K562 (cell line): Measurements from ENCODE around the gene MMS22L. TPM values are rescaled to one million over a fixed set of nuclear protein-coding genes. Genes with fewer than 3 reads are reported as not detected.

Source experiments
- ATAC-seq: fragments of 200-7000 bp; cut with Tn5 transposase; 3 replicates; pipeline ENCODE4 v1.9.1; 2020; ENCODE audit warnings: moderate library complexity
- BruUV-seq: library from RNA; stranded (reverse); fragments of 400-500 nt; replicated peaks from 2 replicates; lab custom pipeline; 2021; lab: Mats Ljungman, UMichigan
- CTCF ChIA-PET: fragments of 300-600 bp; formaldehyde crosslinking; extraction: SDS; loops from one replicate; lab custom pipeline; 2021; ENCODE audit warnings: low intra/inter-chr PET ratio; lab: Yijun Ruan, JAX
- POLR2A ChIA-PET: fragments of 300-600, 350-650 bp; sonication (Branson Sonifier 250); formaldehyde crosslinking; extraction: SDS; loops from one replicate; lab custom pipeline; 2021; ENCODE audit warnings: antibody characterized with exemption, inconsistent platforms; lab: Yijun Ruan, JAX
- DNase-seq, 4 experiments: peaks; one replicate each; pipeline versions ENCODE4 v3.0.0 to v3.0.0-alpha.2; 2011 to 2018; ENCODE audit warnings: low spot score in 3 of 4, mixed read lengths in 3 of 4; ENCODE audit errors: extremely low read depth in 1 of 4
- FAIRE-seq: peaks from 2 replicates; lab custom pipeline; 2011; peaks lifted over from hg19 to GRCh38; lab: Jason Lieb, UNC
- H2AFZ ChIP-seq: 2 replicates; pipeline ENCODE4 v1.6.0; 2011; ENCODE audit warnings: low read depth, low read length, control low read depth, inconsistent platforms
- H3K27ac ChIP-seq: fragments of 200-600 bp; 3 replicates; pipeline ENCODE4 v1.8.0; 2011; ENCODE audit warnings: low read depth, mild to moderate bottlenecking, control low read depth, inconsistent platforms, low read length, moderate library complexity, mixed read lengths; ENCODE audit errors: extremely low read depth
- H3K27me3 ChIP-seq, 2 experiments: fragments of 300-600 bp in 1 of 2; 2 replicates in 1 of 2; 3 replicates in 1 of 2; pipeline versions ENCODE4 v1.6.0 to v1.8.0; 2011; ENCODE audit warnings: inconsistent platforms in 2 of 2, low read length in 2 of 2, mild to moderate bottlenecking in 1 of 2, mixed read lengths in 1 of 2, moderate library complexity in 1 of 2; ENCODE audit not compliant: control insufficient read depth in 2 of 2, insufficient read depth in 2 of 2
- H3K36me3 ChIP-seq: fragments of 300-600 bp; 3 replicates; pipeline ENCODE4 v1.8.0; 2011; ENCODE audit warnings: mild to moderate bottlenecking, low read length, inconsistent platforms; ENCODE audit not compliant: control insufficient read depth, insufficient read depth
- H3K4me1 ChIP-seq, 2 experiments: fragments of 200-600 bp in 1 of 2; replicated peaks in 1 of 2; 2 replicates in 1 of 2; 3 replicates in 1 of 2; pipeline versions ENCODE4 v1.5.1 to v1.8.0; 2011; ENCODE audit warnings: inconsistent platforms in 2 of 2, low read length in 2 of 2, mild to moderate bottlenecking in 1 of 2, mixed read lengths in 1 of 2, moderate library complexity in 1 of 2; ENCODE audit not compliant: control insufficient read depth in 2 of 2, insufficient read depth in 2 of 2
- H3K4me2 ChIP-seq: 2 replicates; pipeline ENCODE4 v1.6.1; 2011; ENCODE audit warnings: low read length, control low read depth, inconsistent platforms, mixed read lengths; ENCODE audit not compliant: insufficient read depth
- H3K4me3 ChIP-seq: fragments of 200-600 bp; sonication (generic), shearing (Covaris generic); 2 replicates; pipeline ENCODE4 v1.5.1; 2016; ENCODE audit warnings: control low read depth, inconsistent platforms
- H3K79me2 ChIP-seq: fragments of 200-600 bp; 3 replicates; pipeline ENCODE4 v1.8.0; 2011; ENCODE audit warnings: low read length, inconsistent platforms; ENCODE audit not compliant: control insufficient read depth, insufficient read depth
- H3K9ac ChIP-seq, 2 experiments: 2 replicates each; pipeline versions ENCODE4 v1.6.0 to v1.6.1; 2011; ENCODE audit warnings: low read depth in 2 of 2, low read length in 2 of 2, control low read depth in 1 of 2, inconsistent platforms in 1 of 2, mild to moderate bottlenecking in 1 of 2, mixed read lengths in 1 of 2; ENCODE audit not compliant: insufficient read depth in 1 of 2
- H3K9me1 ChIP-seq: one replicate; pipeline ENCODE4 v1.6.0; 2011; ENCODE audit warnings: inconsistent platforms, mild to moderate bottlenecking, low read length, moderate library complexity; ENCODE audit not compliant: control insufficient read depth, insufficient read depth
- H3K9me3 ChIP-seq: replicated peaks from 2 replicates; pipeline ENCODE4 v1.5.1; 2011; ENCODE audit warnings: low read depth, low read length, inconsistent platforms; ENCODE audit not compliant: control insufficient read depth, insufficient read depth
- H4K20me1 ChIP-seq: replicated peaks from 2 replicates; pipeline ENCODE4 v1.6.1; 2011; ENCODE audit warnings: low read length, inconsistent platforms, mixed read lengths; ENCODE audit not compliant: control insufficient read depth, insufficient read depth
- CTCFL ChIP-seq: IDR thresholded peaks from 2 replicates; pipeline ENCODE4 v1.6.1; 2011; ENCODE audit warnings: borderline replicate concordance, low read depth, mild to moderate bottlenecking, moderate library complexity, low read length; ENCODE audit not compliant: insufficient read depth, poor library complexity, severe bottlenecking
- HDAC1 ChIP-seq, 2 experiments: fragments of 450-650 bp; IDR thresholded peaks; 2 replicates each; pipeline ENCODE4 v1.6.1; 2016 to 2017; ENCODE audit warnings: inconsistent platforms in 1 of 2, mild to moderate bottlenecking in 1 of 2, moderate library complexity in 1 of 2
- IRF9 ChIP-seq: fragments of 450-650 bp; IDR thresholded peaks from 2 replicates; pipeline ENCODE4 v1.6.1; 2016; ENCODE audit warnings: missing biosample characterization, missing genetic modification characterization
- POLR2AphosphoS2 ChIP-seq: IDR thresholded peaks from 2 replicates; pipeline ENCODE4 v1.6.1; 2012; ENCODE audit warnings: low read length, improper control_type of control experiment
- PURB ChIP-seq: sonication (generic); formaldehyde crosslinking; IDR thresholded peaks from 2 replicates; pipeline ENCODE4 v1.9.0; 2021; ENCODE audit warnings: low read depth, mild to moderate bottlenecking, missing genetic modification reagents
- STAT6 ChIP-seq: sonication (generic); formaldehyde crosslinking; IDR thresholded peaks from 2 replicates; pipeline ENCODE4 v1.8.1; 2023; ENCODE audit warnings: mild to moderate bottlenecking, missing genetic modification reagents
- TAF7 ChIP-seq: fragments of 450-650 bp; IDR thresholded peaks from 2 replicates; pipeline ENCODE4 v1.6.1; 2016; ENCODE audit warnings: missing genetic modification characterization, missing compliant biosample characterization
- ZNF134 ChIP-seq: fragments of 250-450 bp; sonication (Bioruptor Pico); conservative IDR thresholded peaks from 2 replicates; pipeline ENCODE4 v1.4.0; 2020
- ZNF143 ChIP-seq: sonication (generic); formaldehyde crosslinking; IDR thresholded peaks from 2 replicates; pipeline ENCODE4 v1.9.0; 2022; ENCODE audit warnings: mild to moderate bottlenecking, missing genetic modification reagents
- ZNF212 ChIP-seq: fragments of 450-650 bp; formaldehyde crosslinking; IDR thresholded peaks from 2 replicates; pipeline ENCODE4 v1.4.0; 2020; ENCODE audit warnings: mild to moderate bottlenecking
- ZNF274 ChIP-seq: IDR thresholded peaks from 2 replicates; pipeline ENCODE4 v1.6.1; 2011; ENCODE audit warnings: low read depth, mild to moderate bottlenecking, low read length, moderate library complexity, borderline replicate concordance
- ZNF354B ChIP-seq: fragments of 250-450 bp; sonication (Bioruptor Pico); IDR thresholded peaks from 2 replicates; pipeline ENCODE4 v1.4.0; 2020
- WGBS: fragments of 100-300 bp; shearing (Covaris generic); methylation state at CpG from one replicate; pipeline ENCODE4 v1.1.6; 2016; ENCODE audit warnings: low coverage, mixed read lengths; ENCODE audit not compliant: insufficient coverage; ENCODE audit errors: missing lambda C conversion rate; 5-methylcytosine and 5-hydroxymethylcytosine counted together
- in situ Hi-C: fragments of 300-500 bp; cut with MboI; formaldehyde crosslinking; loops from 4 replicates; pipeline ENCODE4 v1.15.0; 2018; ENCODE audit warnings: inconsistent platforms, mixed read lengths
- intact Hi-C: fragments of 100-400 bp; cut with micrococcal nuclease; formaldehyde crosslinking; loops from 2 replicates; pipeline ENCODE4 v1.14.2; 2022
- polyA plus RNA-seq, 8 experiments: library from polyadenylated mRNA; depleted of rRNA in 4 of 8; stranded (reverse) in 5 of 8; unstranded in 3 of 8; fragments of >200 nt; fragmentation: Nextera tagmentation in 2 of 8; fragmentation: Illumina TruSeq in 1 of 8; extraction: Ambion mirVana in 2 of 8; extraction: Trizol in 1 of 8; gene quantifications; 2 replicates each; pipeline versions ENCODE4 v1.2.1 to v1.2.3, GENCODE V29; 2011 to 2014; ENCODE audit warnings: inconsistent platforms in 1 of 8, missing spikeins in 1 of 8
- total RNA-seq, 7 experiments: library from RNA; depleted of rRNA in 6 of 7; stranded (reverse); fragments of >200 nt in 6 of 7; fragmentation: Illumina TruSeq in 2 of 7; extraction: Trizol in 2 of 7; gene quantifications; 2 replicates each; pipeline versions ENCODE4 v1.2.1 to v1.2.3, GENCODE V29; 2011 to 2021; ENCODE audit warnings: low replicate concordance in 1 of 7

MMS22L gene
- total and polyA plus RNA-seq, 9 of the 15 experiments (the other 6 are each of a cell fraction or from before 2014, with no cell fraction given), result 13.0 to 59.5 (median 26.9) TPM

GRCh38 chr6:97111243-97111642, 171.8 kb downstream of the MMS22L start:
- no peaks in the 10 kb centered on the region for H3K79me2 ChIP-seq
- POLR2A ChIA-PET, result no interaction called here
- no peak for ATAC-seq

GRCh38 chr6:97110626-97111025, 172.4 kb downstream of the MMS22L start:
- no peak for TF ChIP-seq PURB (CRISPR knock-in tag)
- TF ChIP-seq ZNF212, result no peak
- no peak for TF ChIP-seq HDAC1 (IDR thresholded peaks at IDR 0.05)
- TF ChIP-seq CTCFL, result no peak
- TF ChIP-seq STAT6, result no peak
- no peak for TF ChIP-seq ZNF143 (CRISPR knock-in tag)
- ChIA-PET CTCF (no interaction called here), POLR2A (no interaction called here)
- Histone ChIP-seq H3K79me2 (no peaks in the 10 kb centered on the region), H3K9ac (no peak overlapping the region), H3K9me3 (no peaks in the 10 kb centered on the region), H2AFZ (no peak overlapping the region), H3K4me1 (no peaks in the 10 kb centered on the region), H3K4me3 (no peak overlapping the region), H3K27ac (no peak overlapping the region), H3K27me3 (no peaks in the 10 kb centered on the region), H3K36me3 (no peaks in the 10 kb centered on the region), H4K20me1 (no peaks in the 10 kb centered on the region), H3K4me2 (no peak overlapping the region), H3K9me1 (no peaks in the 10 kb centered on the region)
- no peak for ATAC-seq
- WGBS, result 0% methylated on average over 6 of the region's 6 CpGs
- no peak for FAIRE-seq
- in situ Hi-C loops, result no loop called here
- no TSS peak for BruUV-seq
- no peak for DNase-seq
- intact Hi-C loops, result no loop called here

More at GRCh38 chr6:97111243-97111642, 171.8 kb downstream of the MMS22L start:
- no peak for FAIRE-seq
- TF ChIP-seq TAF7 (tag) (no peak), POLR2AphosphoS2 (no peak), ZNF354B (CRISPR knock-in tag) (no peak), ZNF274 (no peak), ZNF134 (no peak), IRF9 (tag) (no peak)
- no peaks in the 10 kb centered on the region for H3K36me3 ChIP-seq
- no peak overlapping the region for H3K4me3 ChIP-seq
- no peaks in the 10 kb centered on the region for H3K27me3 ChIP-seq
- no peak overlapping the region for H3K9ac ChIP-seq
- H3K9me1 ChIP-seq, result no peaks in the 10 kb centered on the region
- in situ Hi-C loops, result no loop called here
- H2AFZ ChIP-seq, result no peak overlapping the region
- no peak overlapping the region for H3K4me2 ChIP-seq
- no peak overlapping the region for H3K27ac ChIP-seq
- DNase-seq, result no peak
- no peaks in the 10 kb centered on the region for H3K9me3 ChIP-seq
- H3K4me1 ChIP-seq, result no peaks in the 10 kb centered on the region
- WGBS, result 4% methylated on average over 8 of the region's 8 CpGs
- CTCF ChIA-PET, result no interaction called here
- no peaks in the 10 kb centered on the region for H4K20me1 ChIP-seq
- intact Hi-C loops, result no loop called here
- BruUV-seq, result no TSS peak
